VCaP (cell line): ENCODE data around the gene PPP6R3.
"Not testable (repeated sequence)": the region's sequence is repeated elsewhere in the genome, so short reads cannot be mapped to it uniquely, and the experiment has no call there.

Source experiments
- H3K27ac ChIP-seq: fragments of 450-650 bp; 2 replicates; pipeline ENCODE4 v1.5.1; 2017
- CTCF ChIP-seq: fragments of 450-650 bp; conservative IDR thresholded peaks from 2 replicates; pipeline ENCODE4 v1.5.1; 2017; ENCODE audit warnings: mild to moderate bottlenecking, moderate library complexity

The PPP6R3 gene

GRCh38 chr11:68617925-68618809 is 157.6 kb downstream of the PPP6R3 start:
- TF ChIP-seq CTCF = no peak
- H3K27ac ChIP-seq = no peak overlapping the region

GRCh38 chr11:68621826-68622225 is 161.3 kb downstream of the PPP6R3 start:
- H3K27ac ChIP-seq = no peak overlapping the region
- no peak for TF ChIP-seq CTCF

GRCh38 chr11:68623706-68624105 is 163.2 kb downstream of the PPP6R3 start:
- H3K27ac ChIP-seq = not testable (repeated sequence)

GRCh38 chr11:68625069-68625468 is 164.5 kb downstream of the PPP6R3 start:
- H3K27ac ChIP-seq = not testable (repeated sequence)

- H3K27ac ChIP-seq = not testable (repeated sequence)
Measured at GRCh38 chr11:68626236-68626635, 165.7 kb downstream of the PPP6R3 start.

GRCh38 chr11:68628837-68629236 is 168.3 kb downstream of the PPP6R3 start:
- H3K27ac ChIP-seq = not testable (repeated sequence)

- H3K27ac ChIP-seq = not testable (repeated sequence)
Measured at GRCh38 chr11:68632375-68632774, 171.8 kb downstream of the PPP6R3 start.

- no peak overlapping the region for H3K27ac ChIP-seq
- TF ChIP-seq CTCF = peak; percentile 95
Measured at GRCh38 chr11:68632802-68633201, 172.2 kb downstream of the PPP6R3 start.

- H3K27ac ChIP-seq = not testable (repeated sequence)
Measured at GRCh38 chr11:68634606-68635005, 174.1 kb downstream of the PPP6R3 start.

- not testable (repeated sequence) for H3K27ac ChIP-seq
Measured at GRCh38 chr11:68635172-68635571, 174.6 kb downstream of the PPP6R3 start.

- H3K27ac ChIP-seq = not testable (repeated sequence)
Measured at GRCh38 chr11:68635883-68636282, 175.3 kb downstream of the PPP6R3 start.

- not testable (repeated sequence) for H3K27ac ChIP-seq
Measured at GRCh38 chr11:68639322-68639721, 178.8 kb downstream of the PPP6R3 start.

GRCh38 chr11:68641880-68642279 is 181.3 kb downstream of the PPP6R3 start:
- H3K27ac ChIP-seq = no peak overlapping the region
- no peak for TF ChIP-seq CTCF
